SKM-1 (cell line): ENCODE data around the gene RPS28.
"Not testable (repeated sequence)": the region's sequence is repeated elsewhere in the genome, so short reads cannot be mapped to it uniquely, and the experiment has no call there.

ENCODE experiments used
- DNase-seq: peaks from one replicate; lab custom pipeline; 2025; ENCODE audit not compliant: unreplicated experiment; lab: John Stamatoyannopoulos, UW

Gene RPS28

GRCh38 chr19:8341504-8341903 is 20.2 kb downstream of the RPS28 start:
- DNase-seq: not testable (repeated sequence)

- no peak for DNase-seq
Measured at GRCh38 chr19:8342316-8342683, 21.0 kb downstream of the RPS28 start.

GRCh38 chr19:8342684-8343482 is 21.6 kb downstream of the RPS28 start, which contains the start of gene KANK3:
KANK3 (minus strand) TSS chr19:8343262; CDS start chr19:8337828, 5,434 bp downstream.
- no peak for DNase-seq

GRCh38 chr19:8343483-8343844 is 22.2 kb downstream of the RPS28 start:
- no peak for DNase-seq

- not testable (repeated sequence) for DNase-seq
Measured at GRCh38 chr19:8349629-8350372, 28.5 kb downstream of the RPS28 start.

- no peak for DNase-seq
Measured at GRCh38 chr19:8352134-8352827, 31.0 kb downstream of the RPS28 start.

- DNase-seq: not testable (repeated sequence)
Measured at GRCh38 chr19:8352845-8353244, 31.5 kb downstream of the RPS28 start.

GRCh38 chr19:8355631-8356402 is 34.5 kb downstream of the RPS28 start:
- peak; percentile 59 for DNase-seq

- DNase-seq: no peak
Measured at GRCh38 chr19:8357007-8357521, 35.8 kb downstream of the RPS28 start.

GRCh38 chr19:8358948-8359347 is 37.7 kb downstream of the RPS28 start:
- no peak for DNase-seq

- DNase-seq: no peak
Measured at GRCh38 chr19:8360196-8360595, 38.9 kb downstream of the RPS28 start.

GRCh38 chr19:8361921-8362793 is 40.9 kb downstream of the RPS28 start:
- DNase-seq: no peak

- no peak for DNase-seq
Measured at GRCh38 chr19:8363803-8364771, 42.8 kb downstream of the RPS28 start, which contains the start of gene ANGPTL4. ANGPTL4 (plus strand) TSS chr19:8364155; CDS start chr19:8364322, 167 bp downstream.

GRCh38 chr19:8366121-8366581 is 44.9 kb downstream of the RPS28 start:
- no peak for DNase-seq

GRCh38 chr19:8366961-8367326 is 45.6 kb downstream of the RPS28 start:
- no peak for DNase-seq

GRCh38 chr19:8367327-8368001 is 46.2 kb downstream of the RPS28 start:
- DNase-seq: no peak

GRCh38 chr19:8370176-8371010 is 49.1 kb downstream of the RPS28 start:
- no peak for DNase-seq
